Fibroblast of the aortic adventitia (primary cell): ENCODE results near the gene UTS2B. TPM values are rescaled to one million over a fixed set of nuclear protein-coding genes. Genes with fewer than 3 reads are reported as not detected.
A peak's percentile ranks its signal among the peaks of the same experiment; 100 is the strongest.

ENCODE experiments used
- DNase-seq: peaks from one replicate; pipeline ENCODE4 v3.0.0-alpha.2; 2010; ENCODE audit warnings: low read depth
- H3K4me3 ChIP-seq: 2 replicates; pipeline ENCODE4 v1.5.1; 2011; ENCODE audit warnings: low read depth, mild to moderate bottlenecking, control low read depth, low read length, moderate library complexity
- CTCF ChIP-seq: IDR thresholded peaks from 2 replicates; pipeline ENCODE4 v1.5.1; 2011; ENCODE audit warnings: mild to moderate bottlenecking, low read length, control low read depth, inconsistent platforms; ENCODE audit not compliant: insufficient read depth
- total RNA-seq: library from RNA; depleted of rRNA; stranded (reverse); fragments of >200 nt; gene quantifications from 2 replicates; pipeline ENCODE4 v1.2.3, GENCODE V29; 2012; ENCODE audit warnings: low replicate concordance

Gene UTS2B
- total RNA-seq, 1 donor: 1.3 TPM

GRCh38 chr3:191339316-191339917, 9.1 kb upstream of the UTS2B start:
- no peak overlapping the region for H3K4me3 ChIP-seq
- DNase-seq: no peak
- TF ChIP-seq CTCF: no peak

GRCh38 chr3:191338177-191338488, 7.8 kb upstream of the UTS2B start:
- no peak overlapping the region for H3K4me3 ChIP-seq
- TF ChIP-seq CTCF: no peak
- no peak for DNase-seq

GRCh38 chr3:191336833-191337232, 6.5 kb upstream of the UTS2B start:
- DNase-seq: no peak
- no peak overlapping the region for H3K4me3 ChIP-seq
- no peak for TF ChIP-seq CTCF

DNA sequence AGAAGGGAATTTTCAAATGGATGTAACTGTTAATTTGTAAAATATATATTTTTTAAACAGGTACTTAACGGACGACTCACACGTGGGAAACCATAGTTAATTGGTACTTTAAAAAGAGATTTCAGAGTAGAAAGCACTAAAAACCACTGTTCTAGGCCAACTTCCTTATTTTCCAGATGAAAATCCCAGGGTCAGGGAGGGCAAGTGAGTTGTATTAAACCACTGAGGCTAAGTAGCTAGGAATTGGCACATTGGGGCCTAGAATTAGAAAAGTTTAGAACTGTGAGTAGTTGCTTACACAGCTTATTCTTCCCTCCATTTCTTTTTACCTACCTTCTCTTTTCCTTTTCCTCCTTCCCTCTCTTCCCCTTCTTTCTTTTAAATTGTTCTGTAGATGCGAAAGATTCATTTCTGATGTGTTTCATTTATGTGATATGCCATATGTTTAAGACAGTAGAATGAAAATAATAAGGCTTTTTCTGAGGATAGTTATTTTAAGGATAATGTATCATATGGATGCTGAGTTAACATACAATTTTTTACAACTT, 4.1 kb upstream of the UTS2B start:
- TF ChIP-seq CTCF: no peak
- DNase-seq: no peak
- H3K4me3 ChIP-seq: no peak overlapping the region

DNA sequence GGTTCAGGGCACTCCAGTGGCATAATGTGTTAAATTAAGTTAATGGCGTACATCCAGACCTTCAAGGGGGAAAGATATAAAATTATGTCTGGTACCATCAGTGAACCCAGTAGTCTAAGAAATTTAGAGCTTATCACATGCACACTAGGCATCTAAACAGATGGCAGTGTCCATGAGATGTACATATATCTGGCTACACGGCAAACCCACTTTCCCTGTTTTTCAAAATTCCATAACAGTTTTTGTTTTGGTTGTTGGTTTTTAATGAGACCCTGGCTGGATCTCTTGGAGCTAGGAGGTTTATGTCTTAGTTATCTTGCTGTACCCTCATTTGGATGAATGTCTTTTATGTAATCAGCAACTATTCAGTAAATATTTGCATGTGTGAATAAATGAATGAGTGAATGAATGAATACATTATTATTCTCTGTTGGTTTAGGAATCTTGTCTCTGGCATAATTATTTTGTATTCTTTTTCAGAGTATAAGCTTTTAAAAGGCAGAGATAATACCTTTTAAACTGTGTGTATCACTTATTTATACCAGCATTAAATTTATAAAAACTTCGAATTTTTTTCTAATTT, 3.1 kb upstream of the UTS2B start:
- DNase-seq: no peak
- H3K4me3 ChIP-seq: no peak overlapping the region
- no peak for TF ChIP-seq CTCF

- H3K4me3 ChIP-seq: peak overlapping the region; percentile 80
- peak; percentile 31 for DNase-seq
- TF ChIP-seq CTCF: no peak
Measured at GRCh38 chr3:191331388-191331787, 1.1 kb upstream of the UTS2B start.
